Measurements from ENCODE around the gene DEPDC1.

DNA sequence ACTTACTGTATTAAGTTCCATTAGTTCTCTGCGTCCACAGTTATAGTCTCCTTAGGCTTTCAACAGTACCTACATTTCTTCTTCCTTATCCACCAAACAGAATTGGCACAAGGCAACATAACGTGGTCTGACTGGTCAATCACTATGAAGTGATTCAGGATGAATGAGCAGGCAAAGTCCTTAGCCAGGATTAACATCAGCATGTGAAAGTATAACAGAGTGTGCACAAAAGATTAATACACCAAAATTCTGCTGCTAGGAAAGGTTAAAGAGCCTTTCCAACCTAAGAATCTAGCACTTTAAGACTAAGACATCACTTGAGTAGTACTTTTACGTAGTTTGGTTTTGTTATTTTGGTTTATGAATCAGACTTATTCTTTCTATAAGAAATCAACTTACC lies 15.8 kb downstream of the DEPDC1 start:
- TF ChIP-seq, protein P1, sequence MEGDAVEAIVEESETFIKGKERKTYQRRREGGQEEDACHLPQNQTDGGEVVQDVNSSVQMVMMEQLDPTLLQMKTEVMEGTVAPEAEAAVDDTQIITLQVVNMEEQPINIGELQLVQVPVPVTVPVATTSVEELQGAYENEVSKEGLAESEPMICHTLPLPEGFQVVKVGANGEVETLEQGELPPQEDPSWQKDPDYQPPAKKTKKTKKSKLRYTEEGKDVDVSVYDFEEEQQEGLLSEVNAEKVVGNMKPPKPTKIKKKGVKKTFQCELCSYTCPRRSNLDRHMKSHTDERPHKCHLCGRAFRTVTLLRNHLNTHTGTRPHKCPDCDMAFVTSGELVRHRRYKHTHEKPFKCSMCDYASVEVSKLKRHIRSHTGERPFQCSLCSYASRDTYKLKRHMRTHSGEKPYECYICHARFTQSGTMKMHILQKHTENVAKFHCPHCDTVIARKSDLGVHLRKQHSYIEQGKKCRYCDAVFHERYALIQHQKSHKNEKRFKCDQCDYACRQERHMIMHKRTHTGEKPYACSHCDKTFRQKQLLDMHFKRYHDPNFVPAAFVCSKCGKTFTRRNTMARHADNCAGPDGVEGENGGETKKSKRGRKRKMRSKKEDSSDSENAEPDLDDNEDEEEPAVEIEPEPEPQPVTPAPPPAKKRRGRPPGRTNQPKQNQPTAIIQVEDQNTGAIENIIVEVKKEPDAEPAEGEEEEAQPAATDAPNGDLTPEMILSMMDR (IDR thresholded peaks at IDR 0.05; ENCODE audit: insufficient read depth, low read depth, low read length): no peak
- TF ChIP-seq EZH2 (IDR thresholded peaks at IDR 0.05; ENCODE audit: insufficient read depth, low read length): no peak
